K562 (cell line): Measurements from ENCODE around the gene PRKCB. TPM values are rescaled to one million over a fixed set of nuclear protein-coding genes. Genes with fewer than 3 reads are reported as not detected.
A peak's percentile ranks its signal among the peaks of the same experiment; 100 is the strongest.

Experiments
- EP300 ChIP-seq: IDR thresholded peaks from 2 replicates; pipeline ENCODE4 v1.6.1; 2012; ENCODE audit warnings: low read length, improper control_type of control experiment
- ETS2 ChIP-seq: IDR thresholded peaks from 2 replicates; pipeline ENCODE4 v1.6.1; 2016; ENCODE audit warnings: borderline replicate concordance, missing genetic modification characterization, mild to moderate bottlenecking, moderate library complexity, missing compliant biosample characterization; ENCODE audit not compliant: poor library complexity, severe bottlenecking
- KLF6 ChIP-seq: fragments of 250-450 bp; sonication (Bioruptor Pico); IDR thresholded peaks from 2 replicates; pipeline ENCODE4 v1.4.0; 2020; ENCODE audit warnings: mild to moderate bottlenecking, moderate library complexity, borderline replicate concordance
- MXI1 ChIP-seq: IDR thresholded peaks from 2 replicates; pipeline ENCODE4 v1.6.1; 2011; ENCODE audit warnings: low read depth, mild to moderate bottlenecking, improper control_type of control experiment, low read length
- PPARD ChIP-seq: fragments of 250-450 bp; sonication (Bioruptor Pico); IDR thresholded peaks from 2 replicates; pipeline ENCODE4 v1.8.0; 2022; ENCODE audit warnings: inconsistent platforms, mild to moderate bottlenecking, moderate library complexity
- RBFOX2 ChIP-seq: fragments of 200-400 bp; formaldehyde crosslinking; IDR thresholded peaks from 2 replicates; pipeline ENCODE4 v1.6.1; 2017; ENCODE audit warnings: low read depth, mild to moderate bottlenecking, low read length, moderate library complexity
- SMAD4 ChIP-seq: fragments of 250-450 bp; sonication (Bioruptor Pico); conservative IDR thresholded peaks from 2 replicates; pipeline ENCODE4 v1.8.0; 2021; ENCODE audit warnings: inconsistent platforms, mild to moderate bottlenecking, moderate library complexity
- SP1 ChIP-seq: sonication (generic); formaldehyde crosslinking; IDR thresholded peaks from 2 replicates; pipeline ENCODE4 v1.8.1; 2022; ENCODE audit warnings: mild to moderate bottlenecking, missing genetic modification reagents
- TCF7 ChIP-seq: sonication (generic); IDR thresholded peaks from 2 replicates; pipeline ENCODE4 v1.6.1; 2016; ENCODE audit warnings: antibody characterized with exemption, borderline replicate concordance
- ZFPM2 ChIP-seq: fragments of 250-450 bp; sonication (Bioruptor Pico); IDR thresholded peaks from 2 replicates; pipeline ENCODE4 v1.5.1; 2022; ENCODE audit warnings: mild to moderate bottlenecking
- ZNF217 ChIP-seq: sonication (generic); formaldehyde crosslinking; IDR thresholded peaks from 2 replicates; pipeline ENCODE4 v1.8.0; 2022; ENCODE audit warnings: mild to moderate bottlenecking, missing genetic modification reagents
- ZNF436 ChIP-seq: fragments of 250-450, 450-650 bp; sonication (Bioruptor Pico); formaldehyde crosslinking; IDR thresholded peaks from 2 replicates; pipeline ENCODE4 v1.7.0; 2020; ENCODE audit warnings: mild to moderate bottlenecking
- ZNF561 ChIP-seq: fragments of 450-650 bp; formaldehyde crosslinking; conservative IDR thresholded peaks from 2 replicates; pipeline ENCODE4 v1.4.0; 2020; ENCODE audit warnings: mild to moderate bottlenecking, moderate library complexity
- polyA plus RNA-seq, 8 experiments: library from polyadenylated mRNA; depleted of rRNA in 4 of 8; stranded (reverse) in 5 of 8; unstranded in 3 of 8; fragments of >200 nt; fragmentation: Nextera tagmentation in 2 of 8; fragmentation: Illumina TruSeq in 1 of 8; extraction: Ambion mirVana in 2 of 8; extraction: Trizol in 1 of 8; gene quantifications; 2 replicates each; pipeline versions ENCODE4 v1.2.1 to v1.2.3, GENCODE V29; 2011 to 2014; ENCODE audit warnings: inconsistent platforms in 1 of 8, missing spikeins in 1 of 8
- total RNA-seq, 7 experiments: library from RNA; depleted of rRNA in 6 of 7; stranded (reverse); fragments of >200 nt in 6 of 7; fragmentation: Illumina TruSeq in 2 of 7; extraction: Trizol in 2 of 7; gene quantifications; 2 replicates each; pipeline versions ENCODE4 v1.2.1 to v1.2.3, GENCODE V29; 2011 to 2021; ENCODE audit warnings: low replicate concordance in 1 of 7
- TF ChIP-seq, protein P1 (sequence below): sonication (generic); formaldehyde crosslinking; IDR thresholded peaks from 2 replicates; pipeline ENCODE4 v1.8.1; 2023; ENCODE audit warnings: mild to moderate bottlenecking, missing genetic modification reagents, moderate library complexity
- TF ChIP-seq, protein P2 (sequence below): fragments of 250-450 bp; sonication (Bioruptor Pico); IDR thresholded peaks from 2 replicates; pipeline ENCODE4 v1.4.0; 2020; ENCODE audit warnings: mild to moderate bottlenecking
- TF ChIP-seq, protein P3 (sequence below): fragments of 450-650 bp; formaldehyde crosslinking; IDR thresholded peaks from 2 replicates; pipeline ENCODE4 v1.4.0; 2022; ENCODE audit warnings: missing genetic modification characterization
- TF ChIP-seq, protein P4 (sequence below): sonication (generic); formaldehyde crosslinking; IDR thresholded peaks from 2 replicates; pipeline ENCODE4 v1.8.1; 2023; ENCODE audit warnings: mild to moderate bottlenecking, missing genetic modification reagents
- TF ChIP-seq, protein P5 (sequence below): fragments of 250-450 bp; sonication (Bioruptor Pico); IDR thresholded peaks from 2 replicates; pipeline ENCODE4 v1.5.0; 2020; ENCODE audit warnings: mild to moderate bottlenecking

PRKCB gene
- total and polyA plus RNA-seq, 9 of the 15 experiments (the other 6 are each of a cell fraction or from before 2014, with no cell fraction given), result 49.9 to 276 (median 148) TPM

DNA sequence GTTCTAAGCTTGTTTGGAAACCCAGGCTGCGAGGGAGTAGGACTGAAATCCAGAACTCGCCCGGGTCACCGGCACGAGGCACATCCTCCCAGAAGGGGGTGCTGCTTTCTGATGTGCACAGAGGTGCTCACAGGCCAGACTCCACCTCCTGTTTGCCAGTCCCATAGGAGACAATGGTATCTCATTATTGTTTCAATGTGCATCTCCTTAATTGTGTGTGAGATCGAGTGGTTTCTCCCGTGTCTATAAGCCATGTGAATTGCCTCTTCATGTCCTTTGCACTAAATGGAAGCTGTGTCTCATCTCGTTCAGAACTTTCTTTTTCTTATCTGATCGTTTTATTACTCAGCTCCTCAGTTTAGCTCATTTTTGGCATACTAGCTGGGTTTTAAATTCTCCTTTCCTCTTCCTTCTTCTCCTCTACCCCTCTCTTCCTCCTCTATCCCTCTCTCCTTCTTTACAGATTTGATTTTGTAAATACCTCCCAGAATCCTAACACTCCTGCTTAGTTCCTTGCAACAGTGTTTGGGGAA is 32.1 kb upstream of the PRKCB start (continued):
- TF ChIP-seq, protein P1, sequence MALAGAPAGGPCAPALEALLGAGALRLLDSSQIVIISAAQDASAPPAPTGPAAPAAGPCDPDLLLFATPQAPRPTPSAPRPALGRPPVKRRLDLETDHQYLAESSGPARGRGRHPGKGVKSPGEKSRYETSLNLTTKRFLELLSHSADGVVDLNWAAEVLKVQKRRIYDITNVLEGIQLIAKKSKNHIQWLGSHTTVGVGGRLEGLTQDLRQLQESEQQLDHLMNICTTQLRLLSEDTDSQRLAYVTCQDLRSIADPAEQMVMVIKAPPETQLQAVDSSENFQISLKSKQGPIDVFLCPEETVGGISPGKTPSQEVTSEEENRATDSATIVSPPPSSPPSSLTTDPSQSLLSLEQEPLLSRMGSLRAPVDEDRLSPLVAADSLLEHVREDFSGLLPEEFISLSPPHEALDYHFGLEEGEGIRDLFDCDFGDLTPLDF (CRISPR knock-in tag), result no peak
- TF ChIP-seq ZNF436 (CRISPR knock-in tag) (no peak), TCF7 (no peak), ZFPM2 (CRISPR knock-in tag) (no peak), SP1 (CRISPR knock-in tag) (no peak), EP300 (no peak; the same call in 1 of the 2 replicates), ETS2 (tag) (no peak), PPARD (CRISPR knock-in tag) (no peak), ZNF561 (no peak), MXI1 (no peak), SMAD4 (peak; percentile 72), RBFOX2 (peak; percentile 44), KLF6 (CRISPR knock-in tag) (no peak), ZNF217 (CRISPR knock-in tag) (no peak)
- TF ChIP-seq, protein P2, sequence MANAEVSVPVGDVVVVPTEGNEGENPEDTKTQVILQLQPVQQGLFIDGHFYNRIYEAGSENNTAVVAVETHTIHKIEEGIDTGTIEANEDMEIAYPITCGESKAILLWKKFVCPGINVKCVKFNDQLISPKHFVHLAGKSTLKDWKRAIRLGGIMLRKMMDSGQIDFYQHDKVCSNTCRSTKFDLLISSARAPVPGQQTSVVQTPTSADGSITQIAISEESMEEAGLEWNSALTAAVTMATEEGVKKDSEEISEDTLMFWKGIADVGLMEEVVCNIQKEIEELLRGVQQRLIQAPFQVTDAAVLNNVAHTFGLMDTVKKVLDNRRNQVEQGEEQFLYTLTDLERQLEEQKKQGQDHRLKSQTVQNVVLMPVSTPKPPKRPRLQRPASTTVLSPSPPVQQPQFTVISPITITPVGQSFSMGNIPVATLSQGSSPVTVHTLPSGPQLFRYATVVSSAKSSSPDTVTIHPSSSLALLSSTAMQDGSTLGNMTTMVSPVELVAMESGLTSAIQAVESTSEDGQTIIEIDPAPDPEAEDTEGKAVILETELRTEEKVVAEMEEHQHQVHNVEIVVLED (CRISPR knock-in tag), result no peak
- TF ChIP-seq, protein P3, sequence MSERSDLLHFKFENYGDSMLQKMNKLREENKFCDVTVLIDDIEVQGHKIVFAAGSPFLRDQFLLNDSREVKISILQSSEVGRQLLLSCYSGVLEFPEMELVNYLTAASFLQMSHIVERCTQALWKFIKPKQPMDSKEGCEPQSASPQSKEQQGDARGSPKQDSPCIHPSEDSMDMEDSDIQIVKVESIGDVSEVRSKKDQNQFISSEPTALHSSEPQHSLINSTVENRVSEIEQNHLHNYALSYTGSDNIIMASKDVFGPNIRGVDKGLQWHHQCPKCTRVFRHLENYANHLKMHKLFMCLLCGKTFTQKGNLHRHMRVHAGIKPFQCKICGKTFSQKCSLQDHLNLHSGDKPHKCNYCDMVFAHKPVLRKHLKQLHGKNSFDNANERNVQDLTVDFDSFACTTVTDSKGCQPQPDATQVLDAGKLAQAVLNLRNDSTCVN, result no peak
- TF ChIP-seq, protein P4, sequence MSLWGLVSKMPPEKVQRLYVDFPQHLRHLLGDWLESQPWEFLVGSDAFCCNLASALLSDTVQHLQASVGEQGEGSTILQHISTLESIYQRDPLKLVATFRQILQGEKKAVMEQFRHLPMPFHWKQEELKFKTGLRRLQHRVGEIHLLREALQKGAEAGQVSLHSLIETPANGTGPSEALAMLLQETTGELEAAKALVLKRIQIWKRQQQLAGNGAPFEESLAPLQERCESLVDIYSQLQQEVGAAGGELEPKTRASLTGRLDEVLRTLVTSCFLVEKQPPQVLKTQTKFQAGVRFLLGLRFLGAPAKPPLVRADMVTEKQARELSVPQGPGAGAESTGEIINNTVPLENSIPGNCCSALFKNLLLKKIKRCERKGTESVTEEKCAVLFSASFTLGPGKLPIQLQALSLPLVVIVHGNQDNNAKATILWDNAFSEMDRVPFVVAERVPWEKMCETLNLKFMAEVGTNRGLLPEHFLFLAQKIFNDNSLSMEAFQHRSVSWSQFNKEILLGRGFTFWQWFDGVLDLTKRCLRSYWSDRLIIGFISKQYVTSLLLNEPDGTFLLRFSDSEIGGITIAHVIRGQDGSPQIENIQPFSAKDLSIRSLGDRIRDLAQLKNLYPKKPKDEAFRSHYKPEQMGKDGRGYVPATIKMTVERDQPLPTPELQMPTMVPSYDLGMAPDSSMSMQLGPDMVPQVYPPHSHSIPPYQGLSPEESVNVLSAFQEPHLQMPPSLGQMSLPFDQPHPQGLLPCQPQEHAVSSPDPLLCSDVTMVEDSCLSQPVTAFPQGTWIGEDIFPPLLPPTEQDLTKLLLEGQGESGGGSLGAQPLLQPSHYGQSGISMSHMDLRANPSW (CRISPR knock-in tag), result no peak
- TF ChIP-seq, protein P5, sequence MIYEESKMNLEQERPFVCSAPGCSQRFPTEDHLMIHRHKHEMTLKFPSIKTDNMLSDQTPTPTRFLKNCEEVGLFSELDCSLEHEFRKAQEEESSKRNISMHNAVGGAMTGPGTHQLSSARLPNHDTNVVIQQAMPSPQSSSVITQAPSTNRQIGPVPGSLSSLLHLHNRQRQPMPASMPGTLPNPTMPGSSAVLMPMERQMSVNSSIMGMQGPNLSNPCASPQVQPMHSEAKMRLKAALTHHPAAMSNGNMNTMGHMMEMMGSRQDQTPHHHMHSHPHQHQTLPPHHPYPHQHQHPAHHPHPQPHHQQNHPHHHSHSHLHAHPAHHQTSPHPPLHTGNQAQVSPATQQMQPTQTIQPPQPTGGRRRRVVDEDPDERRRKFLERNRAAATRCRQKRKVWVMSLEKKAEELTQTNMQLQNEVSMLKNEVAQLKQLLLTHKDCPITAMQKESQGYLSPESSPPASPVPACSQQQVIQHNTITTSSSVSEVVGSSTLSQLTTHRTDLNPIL (CRISPR knock-in tag), result no peak
